K562 (cell line): ENCODE data around the gene TIMM17A. TPM values are rescaled to one million over a fixed set of nuclear protein-coding genes. Genes with fewer than 3 reads are reported as not detected.

Source experiments
- ATAC-seq: fragments of 200-7000 bp; cut with Tn5 transposase; 3 replicates; pipeline ENCODE4 v1.9.1; 2020; ENCODE audit warnings: moderate library complexity
- BruUV-seq: library from RNA; stranded (reverse); fragments of 400-500 nt; replicated peaks from 2 replicates; lab custom pipeline; 2021; lab: Mats Ljungman, UMichigan
- CTCF ChIA-PET: fragments of 300-600 bp; formaldehyde crosslinking; extraction: SDS; loops from one replicate; lab custom pipeline; 2021; ENCODE audit warnings: low intra/inter-chr PET ratio; lab: Yijun Ruan, JAX
- POLR2A ChIA-PET: fragments of 300-600, 350-650 bp; sonication (Branson Sonifier 250); formaldehyde crosslinking; extraction: SDS; loops from one replicate; lab custom pipeline; 2021; ENCODE audit warnings: antibody characterized with exemption, inconsistent platforms; lab: Yijun Ruan, JAX
- DNase-seq, 4 experiments: peaks; one replicate each; pipeline versions ENCODE4 v3.0.0 to v3.0.0-alpha.2; 2011 to 2018; ENCODE audit warnings: low spot score in 3 of 4, mixed read lengths in 3 of 4; ENCODE audit errors: extremely low read depth in 1 of 4
- FAIRE-seq: peaks from 2 replicates; lab custom pipeline; 2011; peaks lifted over from hg19 to GRCh38; lab: Jason Lieb, UNC
- H2AFZ ChIP-seq: 2 replicates; pipeline ENCODE4 v1.6.0; 2011; ENCODE audit warnings: low read depth, low read length, control low read depth, inconsistent platforms
- H3K27ac ChIP-seq: fragments of 200-600 bp; 3 replicates; pipeline ENCODE4 v1.8.0; 2011; ENCODE audit warnings: low read depth, mild to moderate bottlenecking, control low read depth, inconsistent platforms, low read length, moderate library complexity, mixed read lengths; ENCODE audit errors: extremely low read depth
- H3K27me3 ChIP-seq, 2 experiments: fragments of 300-600 bp in 1 of 2; 2 replicates in 1 of 2; 3 replicates in 1 of 2; pipeline versions ENCODE4 v1.6.0 to v1.8.0; 2011; ENCODE audit warnings: inconsistent platforms in 2 of 2, low read length in 2 of 2, mild to moderate bottlenecking in 1 of 2, mixed read lengths in 1 of 2, moderate library complexity in 1 of 2; ENCODE audit not compliant: control insufficient read depth in 2 of 2, insufficient read depth in 2 of 2
- H3K36me3 ChIP-seq: fragments of 300-600 bp; 3 replicates; pipeline ENCODE4 v1.8.0; 2011; ENCODE audit warnings: mild to moderate bottlenecking, low read length, inconsistent platforms; ENCODE audit not compliant: control insufficient read depth, insufficient read depth
- H3K4me1 ChIP-seq, 2 experiments: fragments of 200-600 bp in 1 of 2; replicated peaks in 1 of 2; 2 replicates in 1 of 2; 3 replicates in 1 of 2; pipeline versions ENCODE4 v1.5.1 to v1.8.0; 2011; ENCODE audit warnings: inconsistent platforms in 2 of 2, low read length in 2 of 2, mild to moderate bottlenecking in 1 of 2, mixed read lengths in 1 of 2, moderate library complexity in 1 of 2; ENCODE audit not compliant: control insufficient read depth in 2 of 2, insufficient read depth in 2 of 2
- H3K4me2 ChIP-seq: 2 replicates; pipeline ENCODE4 v1.6.1; 2011; ENCODE audit warnings: low read length, control low read depth, inconsistent platforms, mixed read lengths; ENCODE audit not compliant: insufficient read depth
- H3K4me3 ChIP-seq: fragments of 200-600 bp; sonication (generic), shearing (Covaris generic); 2 replicates; pipeline ENCODE4 v1.5.1; 2016; ENCODE audit warnings: control low read depth, inconsistent platforms
- H3K79me2 ChIP-seq: fragments of 200-600 bp; 3 replicates; pipeline ENCODE4 v1.8.0; 2011; ENCODE audit warnings: low read length, inconsistent platforms; ENCODE audit not compliant: control insufficient read depth, insufficient read depth
- H3K9ac ChIP-seq, 2 experiments: 2 replicates each; pipeline versions ENCODE4 v1.6.0 to v1.6.1; 2011; ENCODE audit warnings: low read depth in 2 of 2, low read length in 2 of 2, control low read depth in 1 of 2, inconsistent platforms in 1 of 2, mild to moderate bottlenecking in 1 of 2, mixed read lengths in 1 of 2; ENCODE audit not compliant: insufficient read depth in 1 of 2
- H3K9me1 ChIP-seq: one replicate; pipeline ENCODE4 v1.6.0; 2011; ENCODE audit warnings: inconsistent platforms, mild to moderate bottlenecking, low read length, moderate library complexity; ENCODE audit not compliant: control insufficient read depth, insufficient read depth
- H3K9me3 ChIP-seq: replicated peaks from 2 replicates; pipeline ENCODE4 v1.5.1; 2011; ENCODE audit warnings: low read depth, low read length, inconsistent platforms; ENCODE audit not compliant: control insufficient read depth, insufficient read depth
- H4K20me1 ChIP-seq: replicated peaks from 2 replicates; pipeline ENCODE4 v1.6.1; 2011; ENCODE audit warnings: low read length, inconsistent platforms, mixed read lengths; ENCODE audit not compliant: control insufficient read depth, insufficient read depth
- ERF ChIP-seq: fragments of 450-650 bp; formaldehyde crosslinking; IDR thresholded peaks from 2 replicates; pipeline ENCODE4 v1.4.0; 2020; ENCODE audit warnings: mild to moderate bottlenecking, mixed read lengths
- MCM3 ChIP-seq: fragments of 450-650 bp; IDR thresholded peaks from 2 replicates; pipeline ENCODE4 v1.6.1; 2016
- SREBF2 ChIP-seq: sonication (generic); formaldehyde crosslinking; IDR thresholded peaks from 2 replicates; pipeline ENCODE4 v1.4.0; 2020; ENCODE audit warnings: mild to moderate bottlenecking, missing genetic modification reagents
- ZBTB7A ChIP-seq: IDR thresholded peaks from 2 replicates; pipeline ENCODE4 v1.6.1; 2011; ENCODE audit warnings: low read depth, mild to moderate bottlenecking, low read length, moderate library complexity, borderline replicate concordance; ENCODE audit not compliant: control insufficient read depth
- ZFPM2 ChIP-seq: fragments of 250-450 bp; sonication (Bioruptor Pico); IDR thresholded peaks from 2 replicates; pipeline ENCODE4 v1.5.1; 2022; ENCODE audit warnings: mild to moderate bottlenecking
- ZNF239 ChIP-seq: fragments of 250-450 bp; sonication (Bioruptor Pico); IDR thresholded peaks from 2 replicates; pipeline ENCODE4 v1.4.0; 2020; ENCODE audit warnings: mild to moderate bottlenecking
- ZNF324 ChIP-seq: fragments of 250-450 bp; sonication (Bioruptor Pico); IDR thresholded peaks from 2 replicates; pipeline ENCODE4 v1.4.0; 2020; ENCODE audit warnings: mild to moderate bottlenecking
- WGBS: fragments of 100-300 bp; shearing (Covaris generic); methylation state at CpG from one replicate; pipeline ENCODE4 v1.1.6; 2016; ENCODE audit warnings: low coverage, mixed read lengths; ENCODE audit not compliant: insufficient coverage; ENCODE audit errors: missing lambda C conversion rate; 5-methylcytosine and 5-hydroxymethylcytosine counted together
- in situ Hi-C: fragments of 300-500 bp; cut with MboI; formaldehyde crosslinking; loops from 4 replicates; pipeline ENCODE4 v1.15.0; 2018; ENCODE audit warnings: inconsistent platforms, mixed read lengths
- intact Hi-C: fragments of 100-400 bp; cut with micrococcal nuclease; formaldehyde crosslinking; loops from 2 replicates; pipeline ENCODE4 v1.14.2; 2022
- polyA plus RNA-seq, 8 experiments: library from polyadenylated mRNA; depleted of rRNA in 4 of 8; stranded (reverse) in 5 of 8; unstranded in 3 of 8; fragments of >200 nt; fragmentation: Nextera tagmentation in 2 of 8; fragmentation: Illumina TruSeq in 1 of 8; extraction: Ambion mirVana in 2 of 8; extraction: Trizol in 1 of 8; gene quantifications; 2 replicates each; pipeline versions ENCODE4 v1.2.1 to v1.2.3, GENCODE V29; 2011 to 2014; ENCODE audit warnings: inconsistent platforms in 1 of 8, missing spikeins in 1 of 8
- total RNA-seq, 7 experiments: library from RNA; depleted of rRNA in 6 of 7; stranded (reverse); fragments of >200 nt in 6 of 7; fragmentation: Illumina TruSeq in 2 of 7; extraction: Trizol in 2 of 7; gene quantifications; 2 replicates each; pipeline versions ENCODE4 v1.2.1 to v1.2.3, GENCODE V29; 2011 to 2021; ENCODE audit warnings: low replicate concordance in 1 of 7
- TF ChIP-seq, protein P1 (sequence below), 2 experiments: fragments of 450-650 bp; formaldehyde crosslinking in 1 of 2; IDR thresholded peaks; 2 replicates each; pipeline versions ENCODE4 v1.4.0 to v1.6.1; 2014 to 2020; ENCODE audit warnings: mild to moderate bottlenecking in 2 of 2, borderline replicate concordance in 1 of 2, low read depth in 1 of 2
- TF ChIP-seq, protein P2 (sequence below): fragments of 250-450 bp; sonication (Bioruptor Pico); IDR thresholded peaks from 2 replicates; pipeline ENCODE4 v1.5.1; 2021; ENCODE audit warnings: mild to moderate bottlenecking

Gene TIMM17A
- total and polyA plus RNA-seq, 9 of the 15 experiments (the other 6 are each of a cell fraction or from before 2014, with no cell fraction given), result 116 to 744 (median 180) TPM

DNA sequence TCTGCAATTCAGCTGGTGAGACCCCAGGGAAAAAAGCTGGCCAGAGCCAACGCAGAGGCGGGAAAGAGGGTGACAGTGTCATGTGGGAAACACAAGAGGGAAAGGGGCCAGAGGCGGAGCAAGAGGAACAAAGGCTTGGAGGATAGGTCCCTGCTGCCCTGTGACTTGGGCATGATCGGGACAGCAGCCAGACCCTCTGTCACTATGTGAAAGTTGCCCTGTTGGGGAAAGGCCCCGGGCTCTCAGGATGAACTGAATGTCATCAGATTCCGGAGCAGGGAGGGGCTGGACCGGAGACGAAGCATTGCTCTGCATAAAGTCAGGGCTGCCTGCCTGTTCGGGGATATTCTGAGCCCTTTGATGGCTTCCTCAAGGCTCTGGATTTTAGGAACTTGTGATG, 49.4 kb downstream of the TIMM17A start:
- intact Hi-C loops (loop anchor here (5.0 kb wide), 1 partner anchor 73 kb away; no protein-coding TSS in a partner anchor), in situ Hi-C loops (loop anchor here (5.0 kb wide), 1 partner anchor 118 kb away; the partner anchor contains the start of gene GPR37L1)
- no peaks in the 10 kb centered on the region for H3K9me1 ChIP-seq
- FAIRE-seq, result no peak
- no peak overlapping the region for H2AFZ ChIP-seq
- WGBS, result 88% methylated on average over 9 of the region's 9 CpGs
- DNase-seq, result no peak
- H3K79me2 ChIP-seq, result no peaks in the 10 kb centered on the region
- no peak overlapping the region for H3K4me2 ChIP-seq
- no peak overlapping the region for H3K9ac ChIP-seq
- peaks cover 61% of the 10 kb centered on the region for H3K36me3 ChIP-seq
- ChIA-PET POLR2A (interaction anchor here (0.7 to 1.4 kb wide), 3 partner anchors 13 to 125 kb away, joined by 3 to 4 read pairs (median 3); no protein-coding TSS in a partner anchor), CTCF (interaction anchor here (0.8 to 2.1 kb wide), 2 partner anchors 114 to 130 kb away, joined by 3 to 11 read pairs; no protein-coding TSS in a partner anchor)
- no TSS peak for BruUV-seq
- H3K4me3 ChIP-seq, result no peak overlapping the region
- no peaks in the 10 kb centered on the region for H3K27me3 ChIP-seq
- peaks cover 7% of the 10 kb centered on the region; the same call in 1 of the 2 replicates for H4K20me1 ChIP-seq
- ATAC-seq, result no peak
- H3K4me1 ChIP-seq, result peaks cover 8 to 15% of the 10 kb centered on the region in 2 experiments; a peak in 4 of 5 replicates
- no peaks in the 10 kb centered on the region for H3K9me3 ChIP-seq
- H3K27ac ChIP-seq, result no peak overlapping the region
- TF ChIP-seq MCM3 (no peak), ZBTB7A (no peak), ZFPM2 (CRISPR knock-in tag) (no peak), ZNF239 (CRISPR knock-in tag) (no peak), ERF (CRISPR knock-in tag) (no peak), SREBF2 (no peak), ZNF324 (CRISPR knock-in tag) (no peak)
- TF ChIP-seq, protein P1, sequence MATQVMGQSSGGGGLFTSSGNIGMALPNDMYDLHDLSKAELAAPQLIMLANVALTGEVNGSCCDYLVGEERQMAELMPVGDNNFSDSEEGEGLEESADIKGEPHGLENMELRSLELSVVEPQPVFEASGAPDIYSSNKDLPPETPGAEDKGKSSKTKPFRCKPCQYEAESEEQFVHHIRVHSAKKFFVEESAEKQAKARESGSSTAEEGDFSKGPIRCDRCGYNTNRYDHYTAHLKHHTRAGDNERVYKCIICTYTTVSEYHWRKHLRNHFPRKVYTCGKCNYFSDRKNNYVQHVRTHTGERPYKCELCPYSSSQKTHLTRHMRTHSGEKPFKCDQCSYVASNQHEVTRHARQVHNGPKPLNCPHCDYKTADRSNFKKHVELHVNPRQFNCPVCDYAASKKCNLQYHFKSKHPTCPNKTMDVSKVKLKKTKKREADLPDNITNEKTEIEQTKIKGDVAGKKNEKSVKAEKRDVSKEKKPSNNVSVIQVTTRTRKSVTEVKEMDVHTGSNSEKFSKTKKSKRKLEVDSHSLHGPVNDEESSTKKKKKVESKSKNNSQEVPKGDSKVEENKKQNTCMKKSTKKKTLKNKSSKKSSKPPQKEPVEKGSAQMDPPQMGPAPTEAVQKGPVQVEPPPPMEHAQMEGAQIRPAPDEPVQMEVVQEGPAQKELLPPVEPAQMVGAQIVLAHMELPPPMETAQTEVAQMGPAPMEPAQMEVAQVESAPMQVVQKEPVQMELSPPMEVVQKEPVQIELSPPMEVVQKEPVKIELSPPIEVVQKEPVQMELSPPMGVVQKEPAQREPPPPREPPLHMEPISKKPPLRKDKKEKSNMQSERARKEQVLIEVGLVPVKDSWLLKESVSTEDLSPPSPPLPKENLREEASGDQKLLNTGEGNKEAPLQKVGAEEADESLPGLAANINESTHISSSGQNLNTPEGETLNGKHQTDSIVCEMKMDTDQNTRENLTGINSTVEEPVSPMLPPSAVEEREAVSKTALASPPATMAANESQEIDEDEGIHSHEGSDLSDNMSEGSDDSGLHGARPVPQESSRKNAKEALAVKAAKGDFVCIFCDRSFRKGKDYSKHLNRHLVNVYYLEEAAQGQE (IDR thresholded peaks at IDR 0.05; ENCODE audit: borderline replicate concordance), result no peak
- TF ChIP-seq, protein P1 (CRISPR knock-in tag; IDR thresholded peaks at IDR 0.05; ENCODE audit: low read depth), result no peak
- TF ChIP-seq, protein P2, sequence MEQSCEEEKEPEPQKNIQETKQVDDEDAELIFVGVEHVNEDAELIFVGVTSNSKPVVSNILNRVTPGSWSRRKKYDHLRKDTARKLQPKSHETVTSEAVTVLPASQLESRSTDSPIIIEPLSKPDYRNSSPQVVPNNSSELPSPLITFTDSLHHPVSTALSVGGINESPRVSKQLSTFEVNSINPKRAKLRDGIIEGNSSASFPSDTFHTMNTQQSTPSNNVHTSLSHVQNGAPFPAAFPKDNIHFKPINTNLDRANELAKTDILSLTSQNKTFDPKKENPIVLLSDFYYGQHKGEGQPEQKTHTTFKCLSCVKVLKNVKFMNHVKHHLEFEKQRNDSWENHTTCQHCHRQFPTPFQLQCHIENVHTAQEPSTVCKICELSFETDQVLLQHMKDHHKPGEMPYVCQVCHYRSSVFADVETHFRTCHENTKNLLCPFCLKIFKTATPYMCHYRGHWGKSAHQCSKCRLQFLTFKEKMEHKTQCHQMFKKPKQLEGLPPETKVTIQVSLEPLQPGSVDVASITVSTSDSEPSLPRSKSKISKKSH, result no peak
